Stimulated activated CD8-positive, alpha-beta memory T cell treated with anti-CD3 and anti-CD28 coated beads, Interleukin-7, amount 100 ng/mL, for 1 hour (primary cell): ENCODE data around the gene PEAK3.

Experiments used
- DNase-seq, 2 donors: peaks; one replicate each; pipeline ENCODE4 v3.0.0-alpha.2; 2020; ENCODE audit warnings: low read depth in 2 of 2

The PEAK3 gene

DNA sequence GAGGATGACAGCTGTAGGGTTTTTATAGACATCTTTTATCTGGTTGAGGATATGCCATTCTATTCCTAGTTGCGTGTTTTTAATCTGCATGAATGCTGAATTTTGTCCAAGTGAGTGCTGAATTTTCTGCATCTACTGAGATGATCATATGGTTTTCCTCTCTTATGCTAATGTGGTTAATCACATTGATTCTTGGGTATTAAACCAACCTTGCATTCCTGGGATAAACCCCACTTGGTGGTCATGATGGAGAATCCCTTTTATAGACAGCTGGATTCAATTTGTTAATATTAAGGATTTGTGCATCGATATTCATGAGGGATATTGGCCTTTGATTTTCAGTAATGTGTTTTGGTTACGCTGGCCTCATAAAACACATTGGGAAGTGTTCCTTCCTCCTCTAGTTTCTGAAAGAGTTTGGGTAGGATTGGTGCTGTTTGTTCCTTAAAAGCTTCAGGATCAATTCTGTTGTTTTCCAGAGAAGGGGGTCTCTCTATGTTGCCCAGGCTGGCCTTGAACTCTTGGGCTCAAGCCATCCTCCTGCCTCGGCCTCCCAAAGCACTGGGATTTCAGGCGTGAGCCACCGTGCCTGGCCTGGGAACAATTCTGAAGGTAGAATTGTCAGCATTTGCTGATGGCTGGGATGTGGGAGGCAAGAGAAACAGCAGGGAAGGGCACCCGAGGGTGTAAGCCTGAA, 33.3 kb upstream of the PEAK3 start:
- DNase-seq = no peak

- no peak for DNase-seq
Measured at GRCh38 chr19:2312820-2313501, 31.0 kb upstream of the PEAK3 start.

- DNase-seq = no peak
Measured at GRCh38 chr19:2311093-2311492, 29.1 kb upstream of the PEAK3 start.

DNA sequence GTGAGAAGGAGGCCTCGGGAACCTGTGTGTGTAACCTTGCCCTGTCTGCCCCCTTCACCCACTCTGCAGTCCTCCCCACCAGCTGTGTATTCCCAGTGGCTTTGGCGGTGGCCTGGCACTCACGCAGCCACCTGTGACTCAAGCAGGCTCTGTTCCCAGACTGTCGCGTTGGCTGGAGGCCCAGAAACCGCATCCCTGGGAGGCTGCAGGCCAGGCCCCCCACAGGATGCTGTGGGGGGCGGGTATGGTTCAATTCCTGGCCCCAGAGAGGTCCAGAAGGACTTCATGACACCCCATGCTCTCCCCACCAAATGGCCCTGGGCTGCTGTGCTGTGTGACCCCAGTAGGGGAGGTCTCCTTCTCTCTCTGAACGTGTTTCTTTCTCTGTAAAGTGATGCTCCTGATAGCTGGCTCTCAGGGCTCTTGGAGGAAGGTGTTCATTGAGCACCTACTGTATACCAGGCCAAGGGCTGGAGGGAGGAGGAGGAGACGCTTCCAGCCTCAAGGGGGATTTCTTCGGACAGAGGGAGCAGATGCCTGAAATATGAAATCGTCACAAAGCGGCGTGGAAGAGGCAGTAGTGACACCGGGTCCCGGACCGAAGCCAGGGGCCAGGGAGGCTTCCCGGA, 27.9 kb upstream of the PEAK3 start:
- no peak for DNase-seq

GRCh38 chr19:2308114-2308556, 26.2 kb upstream of the PEAK3 start, which contains the start of gene LINGO3:
Gene LINGO3, minus strand, starts transcription at chr19:2308154. Its CDS starts 16,378 bp downstream, at chr19:2291776.
- no peak for DNase-seq

DNA sequence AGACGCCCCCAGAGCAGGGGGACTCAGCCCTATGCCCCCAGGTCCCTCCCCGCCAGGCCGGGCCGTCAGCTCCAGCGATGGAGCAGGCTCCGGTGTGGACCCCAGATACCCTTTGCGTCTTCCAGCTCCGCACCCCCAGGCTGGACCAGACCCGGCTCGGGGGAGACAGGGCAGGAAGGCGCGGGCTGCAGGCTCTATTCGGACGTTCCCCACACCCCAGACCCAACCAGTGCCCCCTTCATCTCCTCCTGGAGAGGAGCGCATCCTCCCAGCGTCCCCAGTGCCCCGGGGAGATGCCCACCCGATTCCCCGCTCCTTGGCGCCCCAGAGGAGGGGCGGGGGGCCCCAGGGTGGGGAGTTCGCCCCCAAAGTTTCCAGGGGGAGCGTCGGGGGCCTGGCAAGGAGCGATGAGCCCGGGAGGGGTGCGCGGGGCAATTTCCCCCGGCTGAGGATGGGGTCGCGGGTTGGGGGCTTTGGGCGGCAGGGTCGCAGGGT, 25.6 kb upstream of the PEAK3 start:
- DNase-seq = no peak

- no peak for DNase-seq
Measured at GRCh38 chr19:2306971-2307370, 25.0 kb upstream of the PEAK3 start.

GRCh38 chr19:2306281-2306806, 24.4 kb upstream of the PEAK3 start:
- DNase-seq = no peak

DNA sequence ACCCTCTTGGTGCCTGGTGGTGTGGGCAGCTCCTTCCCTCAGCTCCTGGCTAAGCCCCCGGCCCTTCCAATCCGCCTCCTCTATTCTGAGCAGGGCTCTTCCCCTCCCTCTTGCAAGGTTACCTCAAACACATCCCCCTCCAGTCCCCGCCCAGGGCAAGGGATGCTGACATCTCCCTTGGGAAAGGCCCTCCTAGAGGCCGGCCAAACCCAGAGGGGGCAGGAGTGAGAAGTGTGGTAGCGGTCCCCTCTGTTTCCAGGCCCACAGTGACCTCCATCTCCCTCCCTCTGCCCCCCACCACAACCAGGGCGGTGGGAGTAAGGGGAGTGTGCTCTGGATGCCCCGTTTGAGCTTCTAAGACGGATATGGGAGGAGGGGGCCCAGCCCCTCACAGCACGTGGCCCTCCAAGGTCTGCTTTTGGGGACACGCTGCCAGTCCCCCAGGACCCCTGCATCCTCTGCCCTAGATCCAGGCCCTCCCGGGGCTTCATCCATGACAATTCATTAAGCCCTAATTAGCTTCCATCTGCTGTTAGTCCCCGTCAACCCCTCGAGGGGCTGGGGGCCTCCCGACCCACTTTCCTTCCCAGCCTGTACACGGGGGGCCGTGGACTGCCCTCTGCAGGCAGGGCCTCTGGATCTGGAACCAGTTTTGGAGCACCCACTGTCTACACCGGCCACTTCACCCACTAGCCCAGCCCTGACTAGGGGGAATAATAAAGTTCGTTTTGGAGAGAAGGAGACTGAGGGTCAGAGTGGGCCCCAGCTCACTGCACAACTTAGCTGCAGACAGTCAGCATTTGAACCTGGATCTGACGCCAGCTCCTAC, 23.7 kb upstream of the PEAK3 start:
- no peak for DNase-seq

GRCh38 chr19:2303211-2303798, 21.3 kb upstream of the PEAK3 start:
- no peak for DNase-seq

GRCh38 chr19:2302319-2303210, 20.6 kb upstream of the PEAK3 start:
- DNase-seq = no peak

DNA sequence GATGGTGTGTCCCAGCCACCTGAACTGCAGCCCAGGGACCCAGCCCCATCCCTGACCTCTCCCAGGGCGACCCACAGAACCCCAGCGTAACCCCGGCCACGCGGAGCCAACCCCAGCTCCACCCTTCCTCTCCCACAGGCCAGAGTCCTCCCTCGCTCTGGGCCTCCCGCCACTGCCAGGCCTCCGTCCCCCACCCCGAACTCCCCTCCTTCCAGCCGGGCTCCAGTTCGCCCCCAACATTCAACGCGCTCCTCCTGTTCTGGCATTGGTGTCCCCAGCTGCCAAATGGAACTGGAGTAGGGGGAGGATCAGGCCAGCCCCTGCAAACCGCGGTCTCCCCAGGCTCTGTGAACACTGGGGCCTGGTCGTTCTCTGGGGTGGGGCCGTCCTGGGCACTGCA, 18.6 kb upstream of the PEAK3 start:
- DNase-seq = no peak

GRCh38 chr19:2296141-2296540, 14.2 kb upstream of the PEAK3 start:
- DNase-seq = no peak

GRCh38 chr19:2294687-2295335, 12.8 kb upstream of the PEAK3 start:
- DNase-seq = no peak

DNA sequence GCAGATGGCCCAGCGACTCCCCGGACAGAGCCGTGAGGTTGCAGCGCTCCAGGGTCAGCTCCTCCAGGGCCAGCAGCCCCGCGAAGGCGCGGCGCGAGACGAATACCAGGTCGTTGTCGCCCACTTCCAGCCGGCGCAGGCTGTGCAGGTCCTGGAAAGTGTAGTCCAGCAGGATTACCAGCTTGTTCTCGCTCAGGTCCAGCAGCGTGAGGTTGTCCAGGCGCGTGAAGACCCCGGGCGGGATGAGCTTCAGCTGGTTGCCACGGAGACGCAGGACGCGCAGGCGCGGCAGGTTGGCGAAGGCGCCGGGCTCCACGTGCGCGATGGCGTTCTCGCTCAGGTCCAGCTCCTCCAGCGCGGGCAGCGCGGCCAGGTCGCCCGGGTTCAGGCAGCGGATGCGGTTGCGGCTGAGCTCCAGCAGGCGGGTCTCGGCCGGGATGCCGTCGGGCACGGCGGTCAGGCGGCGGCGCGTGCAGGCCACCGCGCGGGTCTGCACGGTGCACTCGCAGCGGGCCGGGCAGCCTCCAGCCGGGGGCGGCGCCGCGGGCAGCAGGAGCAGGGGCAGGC, 9.3 kb upstream of the PEAK3 start:
- no peak for DNase-seq

DNA sequence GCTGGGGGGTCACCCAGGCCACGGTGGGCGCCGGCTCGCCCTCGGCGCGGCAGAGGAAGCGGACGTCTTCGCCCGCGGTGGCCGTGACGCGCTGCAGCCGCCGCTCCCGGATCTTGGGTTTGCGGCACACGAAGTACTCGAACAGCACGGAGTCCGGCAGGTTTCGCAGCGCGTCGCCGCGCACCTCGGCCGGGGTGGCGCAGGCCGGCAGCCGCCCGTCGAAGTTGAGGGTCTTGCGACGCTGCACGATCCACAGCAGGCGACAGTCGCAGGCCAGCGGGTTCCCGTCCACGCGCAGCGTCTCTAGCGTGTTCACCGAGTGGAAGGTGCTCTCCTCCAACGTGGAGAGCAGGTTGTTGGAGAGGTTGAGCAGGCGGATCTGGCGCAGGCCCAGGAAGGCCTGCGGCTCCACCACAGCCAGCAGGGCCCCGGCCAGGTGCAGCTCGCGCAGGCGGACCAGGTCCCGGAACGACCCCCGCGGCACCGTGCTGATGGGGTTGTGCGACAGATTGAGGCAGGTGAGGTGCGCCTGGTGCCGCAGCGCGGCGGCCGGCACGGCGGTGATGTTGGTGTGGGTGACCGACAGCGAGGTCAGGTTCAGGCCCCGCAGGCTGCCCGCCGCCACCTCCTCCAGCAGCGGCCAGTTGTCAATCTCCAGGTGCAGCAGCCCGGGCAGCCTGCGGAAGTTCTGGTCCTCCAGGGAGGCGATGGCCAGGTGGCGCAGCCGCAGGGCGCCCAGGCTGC, 8.6 kb upstream of the PEAK3 start:
- no peak for DNase-seq

DNA sequence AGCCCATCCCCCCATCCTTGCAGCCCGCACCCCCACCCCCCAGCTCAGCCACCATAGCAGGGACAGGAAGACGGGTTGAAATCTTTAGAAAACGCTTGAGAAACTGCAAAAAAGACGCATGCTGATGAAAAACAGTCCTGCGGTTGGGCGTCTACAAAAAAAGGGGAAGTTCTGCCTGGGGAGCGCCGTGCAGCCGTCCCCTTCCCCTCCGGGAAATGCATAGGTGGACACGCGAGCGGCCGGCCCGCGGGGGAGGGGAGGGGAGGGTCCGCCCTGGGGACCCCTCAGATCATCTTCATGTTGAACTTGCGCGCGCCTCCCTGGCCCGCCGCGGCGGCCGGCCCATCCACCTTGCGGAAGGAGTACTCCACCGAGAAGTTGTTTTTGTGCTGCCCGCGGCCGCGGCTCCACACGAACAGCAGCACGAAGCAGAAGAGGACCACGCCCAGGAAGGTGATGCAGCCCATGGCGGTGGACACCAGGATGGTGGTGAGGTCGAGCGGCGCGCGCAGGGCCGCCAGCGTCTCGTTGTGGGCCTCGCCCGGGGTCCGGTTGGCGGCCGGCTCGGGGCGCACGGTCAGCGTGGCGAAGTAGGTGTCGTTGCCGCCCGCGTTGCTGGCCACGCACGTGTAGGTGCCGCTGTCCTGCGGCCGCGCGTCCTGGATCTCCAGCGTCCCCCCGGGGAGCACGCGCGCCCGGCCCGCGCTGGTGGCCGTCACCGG, 7.9 kb upstream of the PEAK3 start:
- no peak for DNase-seq
